ENCODE results near the gene MT3.

- TF ChIP-seq CTCF (IDR thresholded peaks at IDR 0.05; ENCODE audit: insufficient read depth, low read length), result no peak
- TF ChIP-seq POLR2AphosphoS5 (IDR thresholded peaks at IDR 0.05; ENCODE audit: low read depth), result no peak
These were observed 24.4 kb downstream of the MT3 start for GRCh38 chr16:56613706-56614105.
